ENCODE measurements around the gene MAEA.

Gene MAEA

DNA sequence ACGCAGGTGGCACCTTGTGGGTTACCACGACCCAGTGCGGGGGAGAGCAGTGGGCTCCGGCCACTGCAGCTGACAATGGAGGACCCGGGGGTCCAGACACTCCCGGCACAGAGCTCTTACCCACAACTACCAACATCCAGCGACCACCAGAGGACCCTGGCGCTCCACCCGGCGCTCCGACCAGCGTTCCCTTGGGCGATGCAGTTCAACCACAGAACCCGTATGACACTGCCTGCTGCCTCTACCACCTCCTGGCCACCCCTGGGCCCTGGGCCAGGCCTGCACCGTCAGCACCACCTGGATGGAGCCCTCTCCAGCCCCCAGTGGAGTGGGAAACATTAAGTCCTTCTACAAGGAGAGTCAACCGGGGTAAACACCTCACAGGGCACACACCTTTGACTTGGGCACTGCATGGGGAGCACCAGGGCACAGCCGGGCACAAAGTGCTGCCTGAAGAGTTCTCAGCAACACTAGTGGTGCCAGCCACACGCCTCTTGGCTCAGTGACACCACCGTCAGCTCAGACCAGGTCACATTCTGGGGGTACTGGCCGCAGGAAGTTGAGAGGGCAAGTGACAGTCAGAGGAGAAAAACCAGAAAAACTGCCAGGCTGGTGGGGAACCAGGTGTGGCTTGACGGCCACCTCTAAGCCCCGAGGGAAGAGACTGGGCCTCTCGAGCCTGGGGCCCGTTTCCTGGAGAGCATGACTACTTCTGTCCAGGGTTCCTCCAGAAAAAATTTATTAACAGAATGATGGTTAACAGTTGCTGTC is 43.4 kb upstream of the MAEA start:
- Mint-ChIP-seq H3K4me3 (peak overlapping the region; percentile 91 to 95 (median 94)), H3K36me3 (ENCODE audit: low read depth) (peaks cover 17% of the 10 kb centered on the region), H3K4me1 (peaks cover 30% of the 10 kb centered on the region), H3K9me3 (peaks cover 8% of the 10 kb centered on the region), H3K27me3 (ENCODE audit: low read depth) (peaks cover 3% of the 10 kb centered on the region), H3K27ac (peak overlapping the region; percentile 91 to 99 (median 97))
- TF ChIP-seq, protein P1, sequence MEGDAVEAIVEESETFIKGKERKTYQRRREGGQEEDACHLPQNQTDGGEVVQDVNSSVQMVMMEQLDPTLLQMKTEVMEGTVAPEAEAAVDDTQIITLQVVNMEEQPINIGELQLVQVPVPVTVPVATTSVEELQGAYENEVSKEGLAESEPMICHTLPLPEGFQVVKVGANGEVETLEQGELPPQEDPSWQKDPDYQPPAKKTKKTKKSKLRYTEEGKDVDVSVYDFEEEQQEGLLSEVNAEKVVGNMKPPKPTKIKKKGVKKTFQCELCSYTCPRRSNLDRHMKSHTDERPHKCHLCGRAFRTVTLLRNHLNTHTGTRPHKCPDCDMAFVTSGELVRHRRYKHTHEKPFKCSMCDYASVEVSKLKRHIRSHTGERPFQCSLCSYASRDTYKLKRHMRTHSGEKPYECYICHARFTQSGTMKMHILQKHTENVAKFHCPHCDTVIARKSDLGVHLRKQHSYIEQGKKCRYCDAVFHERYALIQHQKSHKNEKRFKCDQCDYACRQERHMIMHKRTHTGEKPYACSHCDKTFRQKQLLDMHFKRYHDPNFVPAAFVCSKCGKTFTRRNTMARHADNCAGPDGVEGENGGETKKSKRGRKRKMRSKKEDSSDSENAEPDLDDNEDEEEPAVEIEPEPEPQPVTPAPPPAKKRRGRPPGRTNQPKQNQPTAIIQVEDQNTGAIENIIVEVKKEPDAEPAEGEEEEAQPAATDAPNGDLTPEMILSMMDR (IDR thresholded peaks at IDR 0.05; ENCODE audit: unreplicated experiment in 3 of 3) = no peak

- TF ChIP-seq, protein P1 (IDR thresholded peaks at IDR 0.05; ENCODE audit: unreplicated experiment in 3 of 3) = no peak
- peak overlapping the region; percentile 91 to 95 (median 94) for H3K4me3 Mint-ChIP-seq
- H3K4me1 Mint-ChIP-seq = peaks cover 30% of the 10 kb centered on the region
- H3K27me3 Mint-ChIP-seq (ENCODE audit: low read depth) = peaks cover 3% of the 10 kb centered on the region
- H3K36me3 Mint-ChIP-seq (ENCODE audit: low read depth) = peaks cover 25% of the 10 kb centered on the region
- peak overlapping the region; percentile 91 to 99 (median 97) for H3K27ac Mint-ChIP-seq
- H3K9me3 Mint-ChIP-seq = peaks cover 14% of the 10 kb centered on the region
These were observed 42.5 kb upstream of the MAEA start for GRCh38 chr4:1246901-1247863.

DNA sequence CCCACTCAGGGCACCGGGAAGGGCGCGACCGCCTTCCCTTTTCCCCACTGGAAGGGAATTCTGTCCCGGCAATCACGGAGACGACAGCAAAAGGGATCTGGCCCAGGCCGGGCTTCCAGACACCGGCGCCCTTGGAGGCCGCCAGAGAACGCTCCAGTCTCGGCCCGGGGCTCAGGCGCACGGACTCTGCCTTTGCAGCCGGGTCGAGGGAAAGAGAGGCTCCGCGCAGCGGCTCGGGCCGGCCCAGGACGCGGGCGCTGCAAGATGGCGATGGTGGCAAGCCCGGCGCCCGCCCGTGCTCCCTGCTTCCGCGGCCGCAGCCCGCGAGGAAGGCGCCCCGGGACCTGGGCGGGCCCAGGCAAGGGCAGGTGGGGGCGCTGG is 41.8 kb upstream of the MAEA start:
- Mint-ChIP-seq H3K27me3 (ENCODE audit: low read depth) (peaks cover 3% of the 10 kb centered on the region), H3K36me3 (ENCODE audit: low read depth) (peaks cover 31% of the 10 kb centered on the region), H3K9me3 (peaks cover 20% of the 10 kb centered on the region), H3K27ac (peak overlapping the region in 1 of 3 experiments; percentile 97), H3K4me3 (peak overlapping the region; percentile 91 to 95 (median 94)), H3K4me1 (peaks cover 24% of the 10 kb centered on the region)
- TF ChIP-seq, protein P1 (IDR thresholded peaks at IDR 0.05; ENCODE audit: unreplicated experiment in 3 of 3) = no peak

GRCh38 chr4:1248245-1249147 is 41.2 kb upstream of the MAEA start, which contains the start of gene CTBP1:
CTBP1 (minus strand) TSS chr4:1249130; CDS start chr4:1241331, 7,799 bp downstream.
- H3K4me3 Mint-ChIP-seq = peak within 1 kb of the TSS; percentile 91 to 95 (median 94)
- TF ChIP-seq, protein P1 (IDR thresholded peaks at IDR 0.05; ENCODE audit: unreplicated experiment in 3 of 3) = no peak
- peaks cover 23% of the 10 kb centered on the region for H3K4me1 Mint-ChIP-seq
- H3K36me3 Mint-ChIP-seq (ENCODE audit: low read depth) = peaks cover 38% of the 10 kb centered on the region
- H3K9me3 Mint-ChIP-seq = peaks cover 26% of the 10 kb centered on the region
- H3K27me3 Mint-ChIP-seq (ENCODE audit: low read depth) = peaks cover 3% of the 10 kb centered on the region
- H3K27ac Mint-ChIP-seq = peak within 1 kb of the TSS; percentile 73 to 98 (median 95)

DNA sequence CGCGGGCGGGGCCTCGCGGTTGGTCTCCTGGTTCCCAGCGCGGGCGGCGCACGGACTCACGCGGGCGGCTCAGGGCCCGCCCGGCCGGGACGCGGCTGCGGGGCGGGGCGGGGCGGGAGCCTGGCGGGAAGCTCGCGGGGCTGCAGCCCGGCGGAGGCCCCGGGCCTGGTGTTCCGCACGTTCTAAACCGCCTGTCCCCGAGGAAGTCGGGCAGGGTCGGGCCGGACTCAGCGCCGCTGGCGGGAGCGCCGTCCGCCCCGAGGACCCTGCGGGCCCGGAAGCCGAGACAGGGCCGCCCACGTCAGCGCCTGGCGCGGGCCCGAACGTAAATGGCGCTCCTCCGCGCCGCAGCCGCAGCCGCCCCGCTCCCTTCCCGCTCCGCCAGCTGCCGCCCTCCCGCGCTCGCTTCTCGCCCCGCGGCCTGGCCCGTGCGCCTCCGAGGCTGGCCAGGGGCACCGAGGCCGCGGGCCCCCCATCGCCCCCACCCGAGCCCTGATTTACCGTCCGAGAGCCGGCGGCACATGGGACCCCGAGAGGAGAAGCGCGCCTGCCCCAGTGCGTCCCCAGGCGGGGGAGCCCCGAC is 40.5 kb upstream of the MAEA start:
- Mint-ChIP-seq H3K36me3 (ENCODE audit: low read depth) (peaks cover 44% of the 10 kb centered on the region), H3K4me3 (peak overlapping the region; percentile 87 to 91 (median 89)), H3K27me3 (ENCODE audit: low read depth) (peaks cover 3% of the 10 kb centered on the region), H3K27ac (peak overlapping the region; percentile 73 to 98 (median 95)), H3K9me3 (peaks cover 31% of the 10 kb centered on the region), H3K4me1 (peaks cover 23% of the 10 kb centered on the region)
- TF ChIP-seq, protein P1 (IDR thresholded peaks at IDR 0.05; ENCODE audit: unreplicated experiment in 3 of 3) = no peak
